Ectodermal cell (in vitro differentiated cells): Measurements from ENCODE around the gene C10orf67.
A peak's percentile ranks its signal among the peaks of the same experiment; 100 is the strongest.

Experiments used
- H3K27ac ChIP-seq: 2 replicates; pipeline ENCODE4 v1.7.0; 2013; ENCODE audit warnings: mild to moderate bottlenecking, low read depth, low read length; ENCODE audit not compliant: insufficient read depth, poor library complexity, severe bottlenecking
- H3K27me3 ChIP-seq: 2 replicates; pipeline ENCODE4 v1.7.0; 2013; ENCODE audit warnings: mild to moderate bottlenecking, low read length; ENCODE audit not compliant: insufficient read depth, control insufficient read depth, poor library complexity, severe bottlenecking
- H3K36me3 ChIP-seq: one replicate; pipeline ENCODE4 v1.7.0; 2013; ENCODE audit warnings: low read length; ENCODE audit not compliant: control insufficient read depth, insufficient read depth
- H3K4me1 ChIP-seq: one replicate; pipeline ENCODE4 v1.7.0; 2013; ENCODE audit warnings: low read length; ENCODE audit not compliant: control insufficient read depth, insufficient read depth
- H3K4me3 ChIP-seq: 2 replicates; pipeline ENCODE4 v1.7.0; 2013; ENCODE audit warnings: low read depth, low read length, control low read depth; ENCODE audit not compliant: insufficient read depth
- H3K9me3 ChIP-seq: 2 replicates; pipeline ENCODE4 v1.7.0; 2013; ENCODE audit warnings: mild to moderate bottlenecking, low read length, moderate library complexity; ENCODE audit not compliant: control insufficient read depth
- WGBS, 2 experiments: methylation state at CpG; one replicate each; pipeline ENCODE4 v1.1.7; 2013; ENCODE audit warnings: missing lambda C conversion rate in 2 of 2; 5-methylcytosine and 5-hydroxymethylcytosine counted together

C10orf67 gene

DNA sequence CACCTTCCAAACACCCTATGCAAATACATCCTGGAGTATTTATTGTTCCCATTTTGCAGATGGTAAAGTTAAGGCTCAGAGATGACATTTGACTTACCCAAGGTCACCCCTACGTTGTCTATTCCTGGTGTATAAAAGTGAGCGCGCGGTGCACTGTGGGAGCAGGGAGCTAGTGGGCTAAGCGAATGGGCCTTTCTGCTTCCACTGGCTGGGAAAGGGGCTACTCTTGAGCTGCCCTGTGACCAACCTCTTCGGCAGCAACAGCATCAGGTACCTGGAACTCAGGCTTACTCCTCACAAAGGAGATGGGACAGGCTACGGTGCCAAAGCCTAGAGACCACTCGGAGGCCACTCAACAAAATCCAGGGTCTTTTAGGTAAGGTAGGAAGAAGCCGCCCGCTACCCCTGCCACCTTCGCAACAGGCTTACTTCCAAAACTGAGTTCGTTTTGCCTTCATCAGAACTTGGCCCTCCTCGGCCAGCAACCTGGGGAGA, 150.1 kb downstream of the C10orf67 start:
- 19 to 21% methylated on average over 13 of the region's 13 CpGs for WGBS, 2 experiments
- Histone ChIP-seq H3K27me3 (peaks cover 100% of the 10 kb centered on the region), H3K4me1 (peaks cover 31% of the 10 kb centered on the region)

GRCh38 chr10:23193435-23194074, 151.0 kb downstream of the C10orf67 start:
- peaks cover 31% of the 10 kb centered on the region for H3K4me1 ChIP-seq
- no peaks in the 10 kb centered on the region for H3K9me3 ChIP-seq
- H3K27ac ChIP-seq = no peak overlapping the region
- no peak overlapping the region for H3K4me3 ChIP-seq
- WGBS, 2 experiments = 6 to 8% methylated on average over 16 to 18 of the region's 19 CpGs
- H3K36me3 ChIP-seq = no peaks in the 10 kb centered on the region
- H3K27me3 ChIP-seq = peaks cover 100% of the 10 kb centered on the region

More for the DNA sequence above, 150.1 kb downstream of the C10orf67 start:
- H3K9me3 ChIP-seq = no peaks in the 10 kb centered on the region
- H3K27ac ChIP-seq = no peak overlapping the region
- no peaks in the 10 kb centered on the region for H3K36me3 ChIP-seq
- H3K4me3 ChIP-seq = peak overlapping the region; percentile 25

DNA sequence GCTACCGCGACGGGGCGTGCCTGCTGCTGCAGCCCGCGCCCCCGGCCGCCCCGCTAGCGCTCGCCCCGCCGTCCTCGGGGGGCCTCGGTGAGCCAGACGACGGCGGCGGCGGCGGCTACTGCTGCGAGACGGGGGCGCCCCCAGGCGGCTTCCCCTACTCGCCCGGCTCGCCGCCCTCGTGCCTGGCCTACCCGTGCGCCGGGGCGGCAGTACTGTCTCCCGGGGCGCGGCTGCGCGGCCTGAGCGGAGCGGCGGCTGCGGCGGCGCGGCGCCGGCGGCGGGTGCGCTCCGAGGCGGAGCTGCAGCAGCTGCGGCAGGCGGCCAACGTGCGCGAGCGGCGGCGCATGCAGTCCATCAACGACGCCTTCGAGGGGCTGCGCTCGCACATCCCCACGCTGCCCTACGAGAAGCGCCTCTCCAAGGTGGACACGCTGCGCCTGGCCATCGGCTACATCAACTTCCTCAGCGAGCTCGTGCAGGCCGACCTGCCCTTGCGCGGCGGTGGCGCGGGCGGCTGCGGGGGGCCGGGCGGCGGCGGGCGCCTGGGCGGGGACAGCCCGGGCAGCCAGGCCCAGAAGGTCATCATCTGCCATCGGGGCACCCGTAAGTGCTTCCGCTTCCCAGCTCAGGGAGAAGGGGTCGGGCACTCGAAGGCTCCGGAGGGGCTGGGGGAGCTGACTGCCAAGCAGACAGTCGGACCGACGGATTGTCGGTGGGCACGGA, 151.7 kb downstream of the C10orf67 start:
- Histone ChIP-seq H3K9me3 (no peaks in the 10 kb centered on the region), H3K4me3 (no peak overlapping the region), H3K27ac (no peak overlapping the region), H3K27me3 (peaks cover 100% of the 10 kb centered on the region), H3K4me1 (peaks cover 31% of the 10 kb centered on the region), H3K36me3 (no peaks in the 10 kb centered on the region)
- WGBS, 2 experiments = 1% methylated on average over 100 of the region's 100 CpGs

GRCh38 chr10:23191764-23192711, 152.6 kb downstream of the C10orf67 start, which contains the start of gene PTF1A:
TSS of gene PTF1A (plus strand) at chr10:23192312. CDS start at chr10:23192531, 219 bp downstream.
- Histone ChIP-seq H3K4me1 (peaks cover 31% of the 10 kb centered on the region), H3K27ac (no peak within 1 kb of the TSS), H3K27me3 (peaks cover 100% of the 10 kb centered on the region), H3K9me3 (no peaks in the 10 kb centered on the region), H3K4me3 (no peak within 1 kb of the TSS), H3K36me3 (no peaks in the 10 kb centered on the region)
- WGBS, 2 experiments = 1 to 2% methylated on average over 107 of the region's 107 CpGs

- Histone ChIP-seq H3K27ac (no peak overlapping the region), H3K9me3 (no peaks in the 10 kb centered on the region), H3K36me3 (no peaks in the 10 kb centered on the region), H3K4me1 (peaks cover 31% of the 10 kb centered on the region), H3K4me3 (no peak overlapping the region), H3K27me3 (peaks cover 100% of the 10 kb centered on the region)
- 1 to 3% methylated on average over 36 of the region's 36 CpGs for WGBS, 2 experiments
Observed at GRCh38 chr10:23190872-23191763, 153.5 kb downstream of the C10orf67 start.

DNA sequence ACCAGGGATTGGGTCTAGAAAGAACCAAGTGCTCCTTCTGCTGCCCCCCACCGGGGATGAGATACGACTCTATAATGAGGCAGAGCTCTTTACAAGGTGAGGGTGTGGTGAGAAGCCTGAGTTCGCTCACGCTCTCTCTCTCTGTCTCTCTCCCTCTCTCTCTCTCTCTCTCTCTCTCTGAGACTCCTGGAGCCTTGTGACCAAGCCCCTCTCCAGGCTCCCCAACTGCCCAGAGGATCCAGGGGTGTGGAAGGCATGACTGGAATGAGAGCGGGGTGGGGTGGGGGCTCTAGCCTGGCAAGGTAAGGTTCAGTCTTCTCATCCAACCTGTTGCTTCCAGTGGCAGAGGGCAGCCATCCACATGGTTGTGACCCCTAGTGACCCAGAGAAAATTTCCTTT, 155.6 kb downstream of the C10orf67 start:
- peaks cover 15% of the 10 kb centered on the region for H3K4me1 ChIP-seq
- no peaks in the 10 kb centered on the region for H3K9me3 ChIP-seq
- peaks cover 95% of the 10 kb centered on the region for H3K27me3 ChIP-seq
- no peak overlapping the region for H3K4me3 ChIP-seq
- WGBS, 2 experiments = 37 to 50% methylated on average over 3 to 5 of the region's 5 CpGs
- H3K36me3 ChIP-seq = no peaks in the 10 kb centered on the region
- H3K27ac ChIP-seq = no peak overlapping the region

DNA sequence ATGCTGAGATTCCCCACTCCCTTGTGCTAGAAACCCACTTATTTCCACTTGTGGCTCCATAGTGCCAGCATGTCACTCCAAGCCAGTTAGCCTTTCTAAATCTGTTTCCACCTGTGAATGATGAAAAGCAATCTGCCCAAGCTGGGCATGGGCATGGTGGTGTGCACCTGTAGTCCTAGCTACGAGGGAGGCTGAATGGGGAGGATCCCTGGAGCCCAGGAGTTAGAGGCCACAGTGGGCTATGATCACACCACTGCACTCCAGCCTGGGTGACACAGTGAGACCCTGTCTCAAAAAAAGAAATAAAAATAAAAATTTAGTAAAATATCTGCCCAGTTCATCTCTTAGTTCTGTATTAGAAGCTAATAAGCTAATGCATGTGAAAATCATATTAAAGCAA, 157.4 kb downstream of the C10orf67 start:
- Histone ChIP-seq H3K27me3 (peaks cover 93% of the 10 kb centered on the region), H3K27ac (no peak overlapping the region), H3K4me3 (no peak overlapping the region), H3K4me1 (peaks cover 15% of the 10 kb centered on the region), H3K36me3 (no peaks in the 10 kb centered on the region), H3K9me3 (no peaks in the 10 kb centered on the region)
- 82 to 87% methylated on average over 1 of the region's 1 CpG for WGBS, 2 experiments

- Histone ChIP-seq H3K27me3 (peaks cover 93% of the 10 kb centered on the region), H3K9me3 (no peaks in the 10 kb centered on the region), H3K27ac (no peak overlapping the region), H3K4me1 (peaks cover 13% of the 10 kb centered on the region), H3K36me3 (no peaks in the 10 kb centered on the region), H3K4me3 (no peak overlapping the region)
- 30 to 32% methylated on average over 5 of the region's 5 CpGs for WGBS, 2 experiments
Observed at GRCh38 chr10:23186697-23187096, 157.9 kb downstream of the C10orf67 start.

GRCh38 chr10:23186178-23186577, 158.4 kb downstream of the C10orf67 start:
- no peak overlapping the region for H3K4me3 ChIP-seq
- WGBS, 2 experiments = 67 to 71% methylated on average over 7 of the region's 7 CpGs
- no peaks in the 10 kb centered on the region for H3K36me3 ChIP-seq
- H3K4me1 ChIP-seq = peaks cover 8% of the 10 kb centered on the region
- no peaks in the 10 kb centered on the region for H3K9me3 ChIP-seq
- H3K27ac ChIP-seq = no peak overlapping the region
- H3K27me3 ChIP-seq = peaks cover 93% of the 10 kb centered on the region
